ENCODE results near the gene UBTD1. TPM values are rescaled to one million over a fixed set of nuclear protein-coding genes. Genes with fewer than 3 reads are reported as not detected.
"Not testable (repeated sequence)": the region's sequence is repeated elsewhere in the genome, so short reads cannot be mapped to it uniquely, and the experiment has no call there.

UBTD1 gene
- total and polyA plus RNA-seq, 8 donors = 16.6 to 41.0 (median 20.6) TPM

- peaks cover 0 to 17% of the 10 kb centered on the region in 2 donors for H3K36me3 ChIP-seq
- no peak overlapping the region for H3K4me3 ChIP-seq
- peaks cover 6 to 17% of the 10 kb centered on the region in 2 donors for H3K4me1 ChIP-seq
- TF ChIP-seq CTCF (IDR thresholded peaks at IDR 0.05) = no peak
- DNase-seq (no peak), ATAC-seq (no peak)
- H3K9me3 ChIP-seq = no peaks in the 10 kb centered on the region
- peaks cover 0 to 13% of the 10 kb centered on the region in 2 donors for H3K27me3 ChIP-seq
- H3K27ac ChIP-seq = no peak overlapping the region
- intact Hi-C loops (cut with DNase I) = no loop called here
Measured at GRCh38 chr10:97575127-97575668, 76.5 kb downstream of the UBTD1 start.

- DNase-seq; H3K4me3 ChIP-seq; intact Hi-C loops (cut with DNase I); H3K9me3 ChIP-seq; ATAC-seq; H3K27ac ChIP-seq; H3K36me3 ChIP-seq: not testable (repeated sequence)
- Histone ChIP-seq H3K27me3 (peaks cover 0 to 13% of the 10 kb centered on the region in 2 donors), H3K4me1 (peaks cover 6 to 17% of the 10 kb centered on the region in 2 donors)
Measured at GRCh38 chr10:97576487-97576886, 77.8 kb downstream of the UBTD1 start.

- intact Hi-C loops (cut with DNase I) = no loop called here
- no peak for ATAC-seq
- no peaks in the 10 kb centered on the region for H3K9me3 ChIP-seq
- TF ChIP-seq CTCF (IDR thresholded peaks at IDR 0.05) = no peak
- no peak overlapping the region for H3K4me3 ChIP-seq
- peaks cover 0 to 13% of the 10 kb centered on the region in 2 donors for H3K27me3 ChIP-seq
- H3K4me1 ChIP-seq = peaks cover 0 to 8% of the 10 kb centered on the region in 2 donors
- no peak for DNase-seq
- no peaks in the 10 kb centered on the region for H3K36me3 ChIP-seq
- H3K27ac ChIP-seq = no peak overlapping the region
Measured at GRCh38 chr10:97577701-97578100, 79.0 kb downstream of the UBTD1 start.

- no peak for TF ChIP-seq CTCF (IDR thresholded peaks at IDR 0.05)
- Histone ChIP-seq H3K4me3 (no peak overlapping the region), H3K27ac (no peak overlapping the region), H3K27me3 (peaks cover 0 to 13% of the 10 kb centered on the region in 2 donors), H3K4me1 (peaks cover 0 to 8% of the 10 kb centered on the region in 2 donors), H3K36me3 (no peaks in the 10 kb centered on the region), H3K9me3 (no peaks in the 10 kb centered on the region)
- ATAC-seq (no peak), DNase-seq (no peak)
- intact Hi-C loops (cut with DNase I) = no loop called here
Measured at GRCh38 chr10:97578171-97578844, 79.6 kb downstream of the UBTD1 start.

- intact Hi-C loops (cut with DNase I) = no loop called here
- Histone ChIP-seq H3K27ac (no peak overlapping the region), H3K4me3 (no peak overlapping the region), H3K27me3 (peaks cover 0 to 13% of the 10 kb centered on the region in 2 donors), H3K4me1 (no peaks in the 10 kb centered on the region), H3K36me3 (no peaks in the 10 kb centered on the region), H3K9me3 (no peaks in the 10 kb centered on the region)
- no peak for ATAC-seq
- DNase-seq = peak in 1 of 4 donors; percentile 53
- TF ChIP-seq CTCF (IDR thresholded peaks at IDR 0.05) = no peak
Measured at GRCh38 chr10:97580421-97581367, 82.0 kb downstream of the UBTD1 start.

All from left lung (tissue), 10 donors.